GM18861 (cell line): ENCODE measurements around the gene SLC25A21.

ENCODE experiments used
- ATAC-seq: cut with Tn5 transposase; IDR thresholded peaks from one replicate; pipeline ENCODE4 v1.9.1; 2021; ENCODE audit not compliant: unreplicated experiment

SLC25A21 gene

GRCh38 chr14:36672095-36672494 lies 500.3 kb downstream of the SLC25A21 start:
- no peak for ATAC-seq

GRCh38 chr14:36671149-36671548 lies 501.3 kb downstream of the SLC25A21 start:
- no peak for ATAC-seq

- no peak for ATAC-seq
These were observed 504.7 kb downstream of the SLC25A21 start for GRCh38 chr14:36667679-36668078.

GRCh38 chr14:36666416-36667206 lies 505.8 kb downstream of the SLC25A21 start:
- no peak for ATAC-seq

GRCh38 chr14:36665887-36666415 lies 506.5 kb downstream of the SLC25A21 start:
- ATAC-seq, result no peak

GRCh38 chr14:36664322-36665193 lies 507.8 kb downstream of the SLC25A21 start:
- no peak for ATAC-seq

- ATAC-seq, result no peak
These were observed 508.7 kb downstream of the SLC25A21 start for GRCh38 chr14:36663404-36664321.

GRCh38 chr14:36662543-36663403 lies 509.6 kb downstream of the SLC25A21 start:
- no peak for ATAC-seq

GRCh38 chr14:36662258-36662542 lies 510.2 kb downstream of the SLC25A21 start:
- ATAC-seq, result no peak

- ATAC-seq, result no peak
These were observed 510.7 kb downstream of the SLC25A21 start, which contains the start of gene PAX9 for GRCh38 chr14:36661506-36662257. PAX9 (plus strand) TSS chr14:36661860; CDS start chr14:36662090, 230 bp downstream.

GRCh38 chr14:36660736-36661505 lies 511.5 kb downstream of the SLC25A21 start:
- no peak for ATAC-seq

GRCh38 chr14:36659822-36660735 lies 512.3 kb downstream of the SLC25A21 start:
- ATAC-seq, result no peak

- no peak for ATAC-seq
These were observed 513.2 kb downstream of the SLC25A21 start for GRCh38 chr14:36659010-36659821.

- no peak for ATAC-seq
These were observed 514.0 kb downstream of the SLC25A21 start for GRCh38 chr14:36658123-36659009.

GRCh38 chr14:36657399-36658122 lies 514.8 kb downstream of the SLC25A21 start:
- ATAC-seq, result no peak
